WI38 (cell line): Measurements from ENCODE around the gene TRIM71.
"Not testable (repeated sequence)": the region's sequence is repeated elsewhere in the genome, so short reads cannot be mapped to it uniquely, and the experiment has no call there.

Experiments
- H3K4me3 ChIP-seq: 2 replicates; pipeline ENCODE4 v1.5.1; 2011; ENCODE audit warnings: low read depth, mild to moderate bottlenecking, control low read depth, low read length
- CTCF ChIP-seq: IDR thresholded peaks from 2 replicates; pipeline ENCODE4 v1.5.1; 2012; ENCODE audit warnings: low read depth, mild to moderate bottlenecking, control low read depth, low read length

Gene TRIM71

GRCh38 chr3:32844914-32845313 lies 27.1 kb downstream of the TRIM71 start:
- H3K4me3 ChIP-seq: no peak overlapping the region
- TF ChIP-seq CTCF: no peak

- not testable (repeated sequence) for H3K4me3 ChIP-seq
Measured at GRCh38 chr3:32845546-32845945, 27.7 kb downstream of the TRIM71 start.

GRCh38 chr3:32847045-32847444 lies 29.2 kb downstream of the TRIM71 start:
- H3K4me3 ChIP-seq: not testable (repeated sequence)

GRCh38 chr3:32847528-32847927 lies 29.7 kb downstream of the TRIM71 start:
- TF ChIP-seq CTCF: no peak
- no peak overlapping the region for H3K4me3 ChIP-seq

GRCh38 chr3:32848215-32848614 lies 30.4 kb downstream of the TRIM71 start:
- TF ChIP-seq CTCF: no peak
- no peak overlapping the region for H3K4me3 ChIP-seq

GRCh38 chr3:32849046-32849445 lies 31.2 kb downstream of the TRIM71 start:
- H3K4me3 ChIP-seq: no peak overlapping the region
- TF ChIP-seq CTCF: no peak

- TF ChIP-seq CTCF: no peak
- no peak overlapping the region for H3K4me3 ChIP-seq
Measured at GRCh38 chr3:32850226-32850625, 32.4 kb downstream of the TRIM71 start.

GRCh38 chr3:32850636-32851035 lies 32.8 kb downstream of the TRIM71 start:
- no peak for TF ChIP-seq CTCF
- no peak overlapping the region for H3K4me3 ChIP-seq

- TF ChIP-seq CTCF: no peak
- no peak overlapping the region for H3K4me3 ChIP-seq
Measured at GRCh38 chr3:32852146-32852545, 34.3 kb downstream of the TRIM71 start.
